Ishikawa (cell line): ENCODE measurements around the gene COLQ.

Experiments used
- CEBPB ChIP-seq: IDR thresholded peaks from 2 replicates; pipeline ENCODE4 v1.6.1; 2012
- CREB1 ChIP-seq: IDR thresholded peaks from 2 replicates; pipeline ENCODE4 v1.6.1; 2012; ENCODE audit warnings: low read depth
- EGR1 ChIP-seq: IDR thresholded peaks from 2 replicates; pipeline ENCODE4 v1.6.1; 2012
- EP300 ChIP-seq: IDR thresholded peaks from 2 replicates; pipeline ENCODE4 v1.6.1; 2012; ENCODE audit warnings: borderline replicate concordance
- FOXM1 ChIP-seq: IDR thresholded peaks from 2 replicates; pipeline ENCODE4 v1.6.1; 2012; ENCODE audit warnings: low read depth, borderline replicate concordance
- NFIC ChIP-seq: IDR thresholded peaks from 2 replicates; pipeline ENCODE4 v1.6.1; 2012
- RAD21 ChIP-seq: IDR thresholded peaks from 2 replicates; pipeline ENCODE4 v1.6.1; 2012; ENCODE audit warnings: low read depth
- TAF1 ChIP-seq: IDR thresholded peaks from 2 replicates; pipeline ENCODE4 v1.6.1; 2012; ENCODE audit warnings: low read depth, mild to moderate bottlenecking
- TCF12 ChIP-seq: IDR thresholded peaks from 2 replicates; pipeline ENCODE4 v1.6.1; 2012; ENCODE audit warnings: low read depth
- TEAD4 ChIP-seq: IDR thresholded peaks from 2 replicates; pipeline ENCODE4 v1.6.1; 2012
- USF1 ChIP-seq: IDR thresholded peaks from 2 replicates; pipeline ENCODE4 v1.6.1; 2012
- YY1 ChIP-seq: IDR thresholded peaks from 2 replicates; pipeline ENCODE4 v1.6.1; 2012; ENCODE audit warnings: low read depth
- ZBTB7A ChIP-seq: IDR thresholded peaks from 2 replicates; pipeline ENCODE4 v1.6.1; 2012; ENCODE audit warnings: low read depth
- TF ChIP-seq, protein P1 (sequence below): IDR thresholded peaks from 2 replicates; pipeline ENCODE4 v1.6.1; 2012; ENCODE audit warnings: low read depth, mild to moderate bottlenecking
- TF ChIP-seq, protein P2 (sequence below): IDR thresholded peaks from 2 replicates; pipeline ENCODE4 v1.6.1; 2012

Gene COLQ

GRCh38 chr3:15439476-15439875 lies 82.0 kb downstream of the COLQ start:
- TF ChIP-seq TAF1 (no peak), TCF12 (no peak), CREB1 (no peak)

DNA sequence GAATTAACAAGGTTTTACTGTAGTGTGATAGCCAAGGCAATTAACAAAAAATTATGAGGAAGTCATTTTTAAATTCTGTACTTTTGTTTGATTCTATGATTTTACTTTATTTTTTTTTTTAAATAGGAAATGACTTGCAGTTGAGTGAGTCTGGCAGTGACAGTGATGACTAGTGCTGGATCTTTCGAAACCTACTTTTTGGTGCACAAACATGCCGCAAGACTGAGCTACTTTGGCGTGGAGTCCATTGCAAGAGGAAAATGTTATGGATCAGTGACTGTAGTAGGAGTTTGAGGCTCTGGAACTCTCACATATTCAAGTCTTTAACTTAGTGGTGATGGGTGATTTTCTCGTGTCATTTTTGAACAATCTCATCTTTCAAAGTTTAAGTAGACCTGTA lies 82.5 kb downstream of the COLQ start:
- no peak for TF ChIP-seq EP300
- TF ChIP-seq FOXM1 = no peak
- TF ChIP-seq, protein P1, sequence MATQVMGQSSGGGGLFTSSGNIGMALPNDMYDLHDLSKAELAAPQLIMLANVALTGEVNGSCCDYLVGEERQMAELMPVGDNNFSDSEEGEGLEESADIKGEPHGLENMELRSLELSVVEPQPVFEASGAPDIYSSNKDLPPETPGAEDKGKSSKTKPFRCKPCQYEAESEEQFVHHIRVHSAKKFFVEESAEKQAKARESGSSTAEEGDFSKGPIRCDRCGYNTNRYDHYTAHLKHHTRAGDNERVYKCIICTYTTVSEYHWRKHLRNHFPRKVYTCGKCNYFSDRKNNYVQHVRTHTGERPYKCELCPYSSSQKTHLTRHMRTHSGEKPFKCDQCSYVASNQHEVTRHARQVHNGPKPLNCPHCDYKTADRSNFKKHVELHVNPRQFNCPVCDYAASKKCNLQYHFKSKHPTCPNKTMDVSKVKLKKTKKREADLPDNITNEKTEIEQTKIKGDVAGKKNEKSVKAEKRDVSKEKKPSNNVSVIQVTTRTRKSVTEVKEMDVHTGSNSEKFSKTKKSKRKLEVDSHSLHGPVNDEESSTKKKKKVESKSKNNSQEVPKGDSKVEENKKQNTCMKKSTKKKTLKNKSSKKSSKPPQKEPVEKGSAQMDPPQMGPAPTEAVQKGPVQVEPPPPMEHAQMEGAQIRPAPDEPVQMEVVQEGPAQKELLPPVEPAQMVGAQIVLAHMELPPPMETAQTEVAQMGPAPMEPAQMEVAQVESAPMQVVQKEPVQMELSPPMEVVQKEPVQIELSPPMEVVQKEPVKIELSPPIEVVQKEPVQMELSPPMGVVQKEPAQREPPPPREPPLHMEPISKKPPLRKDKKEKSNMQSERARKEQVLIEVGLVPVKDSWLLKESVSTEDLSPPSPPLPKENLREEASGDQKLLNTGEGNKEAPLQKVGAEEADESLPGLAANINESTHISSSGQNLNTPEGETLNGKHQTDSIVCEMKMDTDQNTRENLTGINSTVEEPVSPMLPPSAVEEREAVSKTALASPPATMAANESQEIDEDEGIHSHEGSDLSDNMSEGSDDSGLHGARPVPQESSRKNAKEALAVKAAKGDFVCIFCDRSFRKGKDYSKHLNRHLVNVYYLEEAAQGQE = no peak
- no peak for TF ChIP-seq USF1
- TF ChIP-seq, protein P2, sequence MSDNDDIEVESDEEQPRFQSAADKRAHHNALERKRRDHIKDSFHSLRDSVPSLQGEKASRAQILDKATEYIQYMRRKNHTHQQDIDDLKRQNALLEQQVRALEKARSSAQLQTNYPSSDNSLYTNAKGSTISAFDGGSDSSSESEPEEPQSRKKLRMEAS = no peak
- no peak for TF ChIP-seq YY1
- TF ChIP-seq ZBTB7A = no peak
- TF ChIP-seq TCF12 = no peak
- no peak for TF ChIP-seq TAF1
- no peak for TF ChIP-seq NFIC
- no peak for TF ChIP-seq RAD21

DNA sequence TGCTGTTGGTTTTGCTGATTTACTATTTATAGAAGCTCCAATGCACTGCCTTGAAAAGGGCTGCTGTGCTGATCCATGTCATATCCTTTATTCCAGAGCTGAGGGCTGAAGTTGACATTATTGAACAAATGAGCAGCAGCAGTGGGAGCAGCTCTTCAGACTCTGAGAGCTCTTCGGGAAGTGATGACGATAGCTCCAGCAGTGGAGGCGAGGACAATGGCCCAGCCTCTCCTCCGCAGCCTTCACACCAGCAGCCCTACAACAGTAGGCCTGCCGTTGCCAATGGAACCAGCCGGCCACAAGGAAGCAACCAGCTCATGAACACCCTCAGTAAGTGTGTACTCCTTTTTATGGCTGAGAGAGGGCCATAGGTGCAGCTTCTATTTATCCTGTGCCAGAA lies 85.3 kb downstream of the COLQ start:
- TF ChIP-seq EP300 = no peak
- no peak for TF ChIP-seq TEAD4
- TF ChIP-seq, protein P1 = no peak
- TF ChIP-seq ZBTB7A = no peak
- TF ChIP-seq EGR1 = no peak
- TF ChIP-seq TAF1 = no peak
- TF ChIP-seq CREB1 = no peak
- no peak for TF ChIP-seq USF1
- TF ChIP-seq, protein P2 = no peak
- no peak for TF ChIP-seq YY1
- TF ChIP-seq CEBPB = no peak
- no peak for TF ChIP-seq TCF12
- TF ChIP-seq FOXM1 = no peak
- no peak for TF ChIP-seq NFIC
- no peak for TF ChIP-seq RAD21

DNA sequence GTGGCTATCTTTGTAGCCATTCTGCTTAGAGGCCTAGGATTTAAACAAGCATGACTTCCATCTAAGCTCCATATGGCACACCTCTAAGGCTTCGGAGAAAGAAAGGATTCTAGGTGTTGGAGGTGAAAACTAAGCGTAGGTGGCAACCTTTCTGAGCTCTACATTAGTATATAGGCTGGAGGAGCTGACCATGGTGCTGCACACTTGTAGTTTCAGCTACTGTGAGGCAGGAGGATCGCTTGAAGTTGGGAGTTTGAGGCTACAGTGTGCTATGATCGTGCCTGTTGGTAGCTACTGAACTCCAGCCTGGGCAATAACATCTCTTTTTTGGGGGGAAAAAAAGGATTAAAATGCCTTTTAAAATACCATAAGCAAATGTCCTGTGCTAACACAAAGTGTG lies 86.8 kb downstream of the COLQ start:
- no peak for TF ChIP-seq EP300
- TF ChIP-seq, protein P1 = peak; percentile 83

DNA sequence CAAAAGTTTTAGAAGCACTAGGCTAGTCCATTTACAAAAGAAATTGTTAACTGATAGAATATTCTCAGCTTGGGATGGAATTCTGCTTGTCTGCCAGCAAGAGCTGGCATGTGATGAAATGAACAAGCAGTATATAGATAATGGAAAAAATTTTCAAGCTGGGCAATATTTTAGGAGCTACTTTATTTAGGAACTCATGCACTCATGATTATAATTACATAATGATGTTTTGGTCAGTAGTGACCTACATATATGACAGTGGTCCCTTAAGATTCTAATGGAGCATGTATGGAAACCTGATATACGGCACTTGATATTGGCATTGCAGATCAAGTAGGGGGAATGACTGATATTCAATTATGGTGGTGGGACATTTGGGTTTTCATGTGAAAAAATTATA lies 88.0 kb downstream of the COLQ start:
- TF ChIP-seq EGR1 = no peak
- TF ChIP-seq TCF12 = no peak
- TF ChIP-seq RAD21 = no peak
- no peak for TF ChIP-seq CREB1
- TF ChIP-seq TEAD4 = no peak
- TF ChIP-seq, protein P1 = no peak
- TF ChIP-seq FOXM1 = no peak
- no peak for TF ChIP-seq ZBTB7A
- TF ChIP-seq YY1 = no peak
- TF ChIP-seq, protein P2 = no peak
- TF ChIP-seq EP300 = no peak
- TF ChIP-seq USF1 = no peak
- TF ChIP-seq CEBPB = no peak
- TF ChIP-seq TAF1 = no peak
- no peak for TF ChIP-seq NFIC
